Adipocyte (in vitro differentiated cells): Measurements from ENCODE around the gene CD80.

Experiments
- DNase-seq: peaks from one replicate; pipeline ENCODE4 v3.0.0-alpha.2; 2015; ENCODE audit warnings: low read depth
- H3K27me3 ChIP-seq: replicated peaks from 2 replicates; pipeline ENCODE4 v1.7.0; 2013; ENCODE audit warnings: mild to moderate bottlenecking, low read length, moderate library complexity; ENCODE audit not compliant: control insufficient read depth, insufficient read depth
- H3K36me3 ChIP-seq: 2 replicates; pipeline ENCODE4 v1.7.0; 2013; ENCODE audit warnings: low read length, mild to moderate bottlenecking, moderate library complexity; ENCODE audit not compliant: control insufficient read depth, insufficient read depth, severe bottlenecking
- H3K4me1 ChIP-seq: 2 replicates; pipeline ENCODE4 v1.7.0; 2013; ENCODE audit warnings: mild to moderate bottlenecking, low read length, moderate library complexity; ENCODE audit not compliant: control insufficient read depth, insufficient read depth
- H3K4me3 ChIP-seq: 2 replicates; pipeline ENCODE4 v1.7.0; 2013; ENCODE audit warnings: mild to moderate bottlenecking, low read length, moderate library complexity
- H3K9ac ChIP-seq: 2 replicates; pipeline ENCODE4 v1.7.0; 2013; ENCODE audit warnings: mild to moderate bottlenecking, low read length, moderate library complexity
- H3K9me3 ChIP-seq: 2 replicates; pipeline ENCODE4 v1.7.0; 2013; ENCODE audit warnings: mild to moderate bottlenecking, low read length, moderate library complexity; ENCODE audit not compliant: control insufficient read depth

The CD80 gene

GRCh38 chr3:119559441-119559963 lies at the start of gene CD80:
Gene CD80 (minus strand): TSS chr3:119559614. CDS start chr3:119557728, 1,886 bp downstream.
- DNase-seq: peak; percentile 24
- H3K27me3 ChIP-seq: no peaks in the 10 kb centered on the region
- no peaks in the 10 kb centered on the region for H3K36me3 ChIP-seq
- no peaks in the 10 kb centered on the region for H3K9me3 ChIP-seq
- no peak within 1 kb of the TSS for H3K9ac ChIP-seq
- H3K4me1 ChIP-seq: no peaks in the 10 kb centered on the region
- no peak within 1 kb of the TSS for H3K4me3 ChIP-seq

GRCh38 chr3:119608405-119609000 lies 49.1 kb upstream of the CD80 start:
- no peak for DNase-seq
- Histone ChIP-seq H3K4me1 (peaks cover 13% of the 10 kb centered on the region), H3K9me3 (peaks cover 4% of the 10 kb centered on the region), H3K9ac (no peak overlapping the region), H3K27me3 (no peaks in the 10 kb centered on the region), H3K36me3 (no peaks in the 10 kb centered on the region), H3K4me3 (no peak overlapping the region)

GRCh38 chr3:119604878-119605277 lies 45.5 kb upstream of the CD80 start:
- peaks cover 13% of the 10 kb centered on the region for H3K4me1 ChIP-seq
- H3K4me3 ChIP-seq: no peak overlapping the region
- no peaks in the 10 kb centered on the region for H3K27me3 ChIP-seq
- peak; percentile 22 for DNase-seq
- no peaks in the 10 kb centered on the region for H3K9me3 ChIP-seq
- no peaks in the 10 kb centered on the region for H3K36me3 ChIP-seq
- no peak overlapping the region for H3K9ac ChIP-seq

GRCh38 chr3:119602676-119603075 lies 43.3 kb upstream of the CD80 start:
- H3K9ac ChIP-seq: no peak overlapping the region
- H3K4me1 ChIP-seq: peaks cover 23% of the 10 kb centered on the region
- no peaks in the 10 kb centered on the region for H3K9me3 ChIP-seq
- H3K27me3 ChIP-seq: no peaks in the 10 kb centered on the region
- no peak overlapping the region for H3K4me3 ChIP-seq
- no peak for DNase-seq
- H3K36me3 ChIP-seq: no peaks in the 10 kb centered on the region

GRCh38 chr3:119601154-119601553 lies 41.7 kb upstream of the CD80 start:
- Histone ChIP-seq H3K4me3 (no peak overlapping the region), H3K4me1 (peaks cover 24% of the 10 kb centered on the region), H3K27me3 (no peaks in the 10 kb centered on the region), H3K36me3 (no peaks in the 10 kb centered on the region), H3K9me3 (no peaks in the 10 kb centered on the region), H3K9ac (no peak overlapping the region)
- no peak for DNase-seq

- Histone ChIP-seq H3K9me3 (no peaks in the 10 kb centered on the region), H3K4me3 (no peak overlapping the region), H3K4me1 (peaks cover 24% of the 10 kb centered on the region), H3K9ac (no peak overlapping the region), H3K27me3 (no peaks in the 10 kb centered on the region), H3K36me3 (no peaks in the 10 kb centered on the region)
- DNase-seq: no peak
These were observed 41.3 kb upstream of the CD80 start for GRCh38 chr3:119600732-119601131.

- no peak for DNase-seq
- Histone ChIP-seq H3K36me3 (no peaks in the 10 kb centered on the region), H3K9me3 (no peaks in the 10 kb centered on the region), H3K27me3 (no peaks in the 10 kb centered on the region), H3K9ac (no peak overlapping the region), H3K4me3 (no peak overlapping the region), H3K4me1 (peaks cover 25% of the 10 kb centered on the region)
These were observed 40.3 kb upstream of the CD80 start for GRCh38 chr3:119599558-119600174.

- peaks cover 25% of the 10 kb centered on the region for H3K4me1 ChIP-seq
These were observed 39.1 kb upstream of the CD80 start for GRCh38 chr3:119598410-119599098.

GRCh38 chr3:119597548-119598288 lies 38.3 kb upstream of the CD80 start, which contains the start of gene PLA1A:
Gene PLA1A (plus strand): TSS chr3:119597885. CDS start chr3:119597914, 29 bp downstream.
- Histone ChIP-seq H3K27me3 (no peaks in the 10 kb centered on the region), H3K9me3 (no peaks in the 10 kb centered on the region), H3K36me3 (no peaks in the 10 kb centered on the region), H3K4me3 (no peak within 1 kb of the TSS), H3K9ac (no peak within 1 kb of the TSS), H3K4me1 (peaks cover 25% of the 10 kb centered on the region)
- no peak for DNase-seq

More at GRCh38 chr3:119598410-119599098, 39.1 kb upstream of the CD80 start:
- Histone ChIP-seq H3K36me3 (no peaks in the 10 kb centered on the region), H3K4me3 (no peak overlapping the region), H3K9me3 (no peaks in the 10 kb centered on the region), H3K27me3 (no peaks in the 10 kb centered on the region), H3K9ac (no peak overlapping the region)
- no peak for DNase-seq

- Histone ChIP-seq H3K4me1 (peaks cover 25% of the 10 kb centered on the region), H3K9ac (no peak overlapping the region), H3K9me3 (no peaks in the 10 kb centered on the region), H3K36me3 (no peaks in the 10 kb centered on the region), H3K27me3 (no peaks in the 10 kb centered on the region), H3K4me3 (no peak overlapping the region)
- no peak for DNase-seq
These were observed 37.0 kb upstream of the CD80 start for GRCh38 chr3:119596398-119596797.
